BE2C (cell line): ENCODE results near the gene PRAC1.

Source experiments
- DNase-seq: peaks from one replicate; pipeline ENCODE4 v3.0.0-alpha.2; 2020
- H3K27me3 ChIP-seq: fragments of 250-450 bp; sonication (Bioruptor Pico); 2 replicates; pipeline ENCODE4 v1.5.1; 2020; ENCODE audit warnings: mild to moderate bottlenecking
- H3K36me3 ChIP-seq: fragments of 250-450 bp; sonication (Bioruptor Pico); 2 replicates; pipeline ENCODE4 v1.5.1; 2020; ENCODE audit warnings: mild to moderate bottlenecking
- H3K4me1 ChIP-seq: fragments of 250-450 bp; sonication (Bioruptor Pico); 2 replicates; pipeline ENCODE4 v1.5.1; 2020
- H3K4me3 ChIP-seq: 2 replicates; pipeline ENCODE4 v1.5.1; 2011; ENCODE audit warnings: low read depth, low read length
- H3K9me3 ChIP-seq: fragments of 250-450 bp; sonication (Bioruptor Pico); 2 replicates; pipeline ENCODE4 v1.5.1; 2020
- CTCF ChIP-seq: IDR thresholded peaks from 2 replicates; pipeline ENCODE4 v1.5.1; 2012; ENCODE audit warnings: mild to moderate bottlenecking, low read depth, low read length

Gene PRAC1

GRCh38 chr17:48752399-48753288, 30.3 kb upstream of the PRAC1 start:
- no peaks in the 10 kb centered on the region for H3K4me1 ChIP-seq
- no peaks in the 10 kb centered on the region for H3K9me3 ChIP-seq
- H3K4me3 ChIP-seq = no peak overlapping the region
- DNase-seq = no peak
- TF ChIP-seq CTCF = no peak
- H3K27me3 ChIP-seq = peaks cover 98% of the 10 kb centered on the region
- no peaks in the 10 kb centered on the region for H3K36me3 ChIP-seq

GRCh38 chr17:48751733-48752398, 29.5 kb upstream of the PRAC1 start:
- Histone ChIP-seq H3K4me3 (no peak overlapping the region), H3K4me1 (no peaks in the 10 kb centered on the region), H3K36me3 (no peaks in the 10 kb centered on the region), H3K27me3 (peaks cover 98% of the 10 kb centered on the region), H3K9me3 (no peaks in the 10 kb centered on the region)
- DNase-seq = no peak
- no peak for TF ChIP-seq CTCF

GRCh38 chr17:48751172-48751571, 28.9 kb upstream of the PRAC1 start:
- DNase-seq = no peak
- peaks cover 100% of the 10 kb centered on the region for H3K27me3 ChIP-seq
- TF ChIP-seq CTCF = no peak
- no peaks in the 10 kb centered on the region for H3K4me1 ChIP-seq
- no peaks in the 10 kb centered on the region for H3K9me3 ChIP-seq
- H3K36me3 ChIP-seq = no peaks in the 10 kb centered on the region
- H3K4me3 ChIP-seq = no peak overlapping the region

GRCh38 chr17:48749621-48750553, 27.6 kb upstream of the PRAC1 start:
- Histone ChIP-seq H3K36me3 (no peaks in the 10 kb centered on the region), H3K9me3 (no peaks in the 10 kb centered on the region), H3K27me3 (peaks cover 100% of the 10 kb centered on the region), H3K4me3 (no peak overlapping the region), H3K4me1 (no peaks in the 10 kb centered on the region)
- TF ChIP-seq CTCF = no peak
- DNase-seq = no peak

- H3K9me3 ChIP-seq = no peaks in the 10 kb centered on the region
- H3K36me3 ChIP-seq = no peaks in the 10 kb centered on the region
- no peak overlapping the region for H3K4me3 ChIP-seq
- no peaks in the 10 kb centered on the region for H3K4me1 ChIP-seq
- H3K27me3 ChIP-seq = peaks cover 98% of the 10 kb centered on the region
- no peak for DNase-seq
- TF ChIP-seq CTCF = no peak
Observed at GRCh38 chr17:48748718-48749566, 26.6 kb upstream of the PRAC1 start.
